ENCODE results near the gene CIROP.
A peak's percentile ranks its signal among the peaks of the same experiment; 100 is the strongest.

CIROP gene

GRCh38 chr14:23101213-23101970 is 3.4 kb downstream of the CIROP start:
- DNase-seq = no peak
- TF ChIP-seq CTCF (IDR thresholded peaks at IDR 0.05) = no peak
- intact Hi-C loops (cut with DNase I; ENCODE audit: low total_unique reads) = no loop called here

GRCh38 chr14:23099212-23099861 is 5.5 kb downstream of the CIROP start:
- no peak overlapping the region for H3K27ac ChIP-seq
- no peaks in the 10 kb centered on the region for H3K27me3 ChIP-seq
- no peak overlapping the region for H3K4me3 ChIP-seq
- no peak for TF ChIP-seq CTCF (IDR thresholded peaks at IDR 0.05)
- no peaks in the 10 kb centered on the region for H3K9me3 ChIP-seq
- peaks cover 0 to 19% (median 14%) of the 10 kb centered on the region in 4 donors for H3K4me1 ChIP-seq
- DNase-seq = peak in 1 of 2 donors; percentile 53
- H3K36me3 ChIP-seq = peaks cover 22% of the 10 kb centered on the region in 3 donors
- intact Hi-C loops (cut with DNase I; ENCODE audit: low total_unique reads) = no loop called here

More at GRCh38 chr14:23101213-23101970, 3.4 kb downstream of the CIROP start:
- Histone ChIP-seq H3K4me3 (no peak overlapping the region), H3K36me3 (peaks cover 22% of the 10 kb centered on the region in 3 donors), H3K4me1 (peaks cover 0 to 17% (median 13%) of the 10 kb centered on the region in 4 donors), H3K27ac (no peak overlapping the region), H3K9me3 (no peaks in the 10 kb centered on the region), H3K27me3 (no peaks in the 10 kb centered on the region)

- no peak overlapping the region for H3K4me3 ChIP-seq
- no peak overlapping the region for H3K27ac ChIP-seq
- TF ChIP-seq CTCF (IDR thresholded peaks at IDR 0.05) = no peak
- peaks cover 0 to 31% (median 24%) of the 10 kb centered on the region in 4 donors for H3K4me1 ChIP-seq
- intact Hi-C loops (cut with DNase I; ENCODE audit: low total_unique reads) = no loop called here
- H3K36me3 ChIP-seq = peaks cover 22 to 23% (median 22%) of the 10 kb centered on the region in 3 donors
- H3K27me3 ChIP-seq = no peaks in the 10 kb centered on the region
- no peaks in the 10 kb centered on the region for H3K9me3 ChIP-seq
- DNase-seq = no peak
These were observed 7.0 kb downstream of the CIROP start for GRCh38 chr14:23097786-23098185.

GRCh38 chr14:23095196-23096108 is 9.3 kb downstream of the CIROP start, which contains the start of gene C14orf119:
Gene C14orf119, plus strand, starts transcription at chr14:23095505. Its CDS starts 2,154 bp downstream, at chr14:23097659.
- TF ChIP-seq CTCF (IDR thresholded peaks at IDR 0.05) = no peak
- Histone ChIP-seq H3K4me3 (peak within 1 kb of the TSS; percentile 73 to 95), H3K27me3 (no peaks in the 10 kb centered on the region), H3K9me3 (no peaks in the 10 kb centered on the region), H3K4me1 (peaks cover 0 to 42% (median 26%) of the 10 kb centered on the region in 4 donors), H3K27ac (peak within 1 kb of the TSS; percentile 94 to 99), H3K36me3 (peaks cover 32 to 41% (median 34%) of the 10 kb centered on the region in 3 donors)
- intact Hi-C loops (cut with DNase I; ENCODE audit: low total_unique reads) = no loop called here
- peak; percentile 100 for DNase-seq

- no peaks in the 10 kb centered on the region for H3K9me3 ChIP-seq
- intact Hi-C loops (cut with DNase I; ENCODE audit: low total_unique reads) = no loop called here
- peak in 1 of 2 donors; percentile 70 for DNase-seq
- peak within 1 kb of the TSS; percentile 73 to 95 for H3K4me3 ChIP-seq
- no peak for TF ChIP-seq CTCF (IDR thresholded peaks at IDR 0.05)
- H3K27ac ChIP-seq = peak within 1 kb of the TSS; percentile 94 to 99
- no peaks in the 10 kb centered on the region for H3K27me3 ChIP-seq
- H3K36me3 ChIP-seq = peaks cover 39 to 48% (median 41%) of the 10 kb centered on the region in 3 donors
- peaks cover 0 to 42% (median 26%) of the 10 kb centered on the region in 4 donors for H3K4me1 ChIP-seq
These were observed 10.1 kb downstream of the CIROP start, which contains the start of gene ACIN1 for GRCh38 chr14:23094666-23095195. Gene ACIN1, minus strand, starts transcription at chr14:23095136. Its CDS starts 24 bp downstream, at chr14:23095112.

All from tibial artery (tissue), 4 donors.